Measurements from ENCODE around the gene JRKL. TPM values are rescaled to one million over a fixed set of nuclear protein-coding genes. Genes with fewer than 3 reads are reported as not detected.

The JRKL gene
- total RNA-seq, 4 donors from 2014 or later = 4.5 to 7.9 (median 6.9) TPM

GRCh38 chr11:96384156-96384555, 5.7 kb upstream of the JRKL start:
- DNase-seq (ENCODE audit: extremely low spot score) = no peak
- no peak for TF ChIP-seq POLR2AphosphoS5 (IDR thresholded peaks at IDR 0.05)
- intact Hi-C loops (cut with DNase I) = no loop called here

GRCh38 chr11:96385187-96385586, 4.6 kb upstream of the JRKL start:
- WGBS = 93% methylated on average over 2 of the region's 2 CpGs
- TF ChIP-seq POLR2A (IDR thresholded peaks at IDR 0.05; ENCODE audit: low read depth) (no peak), POLR2AphosphoS5 (IDR thresholded peaks at IDR 0.05) (no peak), CTCF (IDR thresholded peaks at IDR 0.05) (no peak), EP300 (IDR thresholded peaks at IDR 0.05) (no peak)
- Histone ChIP-seq H3K27me3 (no peaks in the 10 kb centered on the region), H3K36me3 (peaks cover 0 to 39% (median 17%) of the 10 kb centered on the region in 4 donors), H3K4me1 (peaks cover 8 to 20% (median 12%) of the 10 kb centered on the region in 4 donors), H3K9me3 (no peaks in the 10 kb centered on the region), H3K4me3 (no peak overlapping the region), H3K27ac (replicated peaks in 1 of 4) (no peak overlapping the region)
- no peak for DNase-seq (ENCODE audit: extremely low spot score)
- intact Hi-C loops (cut with DNase I) = loop anchor here (5.0 kb wide), 1 partner anchor 548 kb away; no protein-coding TSS in a partner anchor

More at GRCh38 chr11:96384156-96384555, 5.7 kb upstream of the JRKL start:
- peaks cover 0 to 47% (median 21%) of the 10 kb centered on the region in 4 donors for H3K36me3 ChIP-seq
- no peak overlapping the region for H3K27ac ChIP-seq (replicated peaks in 1 of 4)
- WGBS = 86% methylated on average over 3 of the region's 3 CpGs
- no peaks in the 10 kb centered on the region for H3K27me3 ChIP-seq
- H3K4me1 ChIP-seq = peaks cover 8 to 18% (median 12%) of the 10 kb centered on the region in 4 donors
- no peaks in the 10 kb centered on the region for H3K9me3 ChIP-seq
- H3K4me3 ChIP-seq = no peak overlapping the region

- TF ChIP-seq POLR2AphosphoS5 (IDR thresholded peaks at IDR 0.05) (no peak), CTCF (IDR thresholded peaks at IDR 0.05) (no peak), POLR2A (IDR thresholded peaks at IDR 0.05; ENCODE audit: low read depth) (no peak), EP300 (IDR thresholded peaks at IDR 0.05) (no peak)
- Histone ChIP-seq H3K4me3 (peak overlapping the region; percentile 82 to 99 (median 90)), H3K36me3 (peaks cover 0 to 5% (median 0%) of the 10 kb centered on the region in 4 donors), H3K27me3 (no peaks in the 10 kb centered on the region), H3K27ac (replicated peaks in 1 of 4) (peak overlapping the region; percentile 87 to 90 (median 89)), H3K9me3 (no peaks in the 10 kb centered on the region), H3K4me1 (peaks cover 14 to 32% (median 21%) of the 10 kb centered on the region in 4 donors)
- WGBS = 0% methylated on average over 21 of the region's 30 CpGs
- DNase-seq (ENCODE audit: extremely low spot score) = no peak
- intact Hi-C loops (cut with DNase I) = loop anchor here (5.0 kb wide), 1 partner anchor 552 kb away; no protein-coding TSS in a partner anchor
These were observed 708 bp upstream of the JRKL start for GRCh38 chr11:96388891-96389719.

GRCh38 chr11:96390488-96390792, 627 bp downstream of the JRKL start:
- Histone ChIP-seq H3K4me1 (peaks cover 14 to 32% (median 21%) of the 10 kb centered on the region in 4 donors), H3K36me3 (no peaks in the 10 kb centered on the region), H3K4me3 (peak overlapping the region; percentile 82 to 99 (median 90)), H3K9me3 (no peaks in the 10 kb centered on the region), H3K27ac (replicated peaks in 1 of 4) (peak overlapping the region; percentile 87 to 90 (median 89)), H3K27me3 (no peaks in the 10 kb centered on the region)
- no peak for DNase-seq (ENCODE audit: extremely low spot score)
- TF ChIP-seq POLR2A (IDR thresholded peaks at IDR 0.05; ENCODE audit: low read depth) (no peak), EP300 (IDR thresholded peaks at IDR 0.05) (peak; percentile 13)
- WGBS = 17% methylated on average over 6 of the region's 6 CpGs
- intact Hi-C loops (cut with DNase I) = loop anchor here (10.0 kb wide), 1 partner anchor 466 kb away; the partner anchor contains the start of gene MTMR2

- TF ChIP-seq POLR2AphosphoS5 (IDR thresholded peaks at IDR 0.05) (no peak), EP300 (IDR thresholded peaks at IDR 0.05) (no peak), POLR2A (IDR thresholded peaks at IDR 0.05; ENCODE audit: low read depth) (no peak), CTCF (IDR thresholded peaks at IDR 0.05) (no peak)
- Histone ChIP-seq H3K9me3 (no peaks in the 10 kb centered on the region), H3K27me3 (no peaks in the 10 kb centered on the region), H3K36me3 (no peaks in the 10 kb centered on the region), H3K4me3 (no peak overlapping the region), H3K27ac (replicated peaks in 1 of 4) (no peak overlapping the region), H3K4me1 (peaks cover 14 to 32% (median 21%) of the 10 kb centered on the region in 4 donors)
- intact Hi-C loops (cut with DNase I) = loop anchor here (10.0 kb wide), 1 partner anchor 467 kb away; the partner anchor contains the start of gene MTMR2
- WGBS = 95% methylated on average over 3 of the region's 3 CpGs
- no peak for DNase-seq (ENCODE audit: extremely low spot score)
These were observed 2.0 kb downstream of the JRKL start for GRCh38 chr11:96391698-96392307.
